ENCODE data around the gene CD40. TPM values are rescaled to one million over a fixed set of nuclear protein-coding genes. Genes with fewer than 3 reads are reported as not detected.

The CD40 gene
- total RNA-seq, 1 experiment from 2014 or later: not detected

DNA sequence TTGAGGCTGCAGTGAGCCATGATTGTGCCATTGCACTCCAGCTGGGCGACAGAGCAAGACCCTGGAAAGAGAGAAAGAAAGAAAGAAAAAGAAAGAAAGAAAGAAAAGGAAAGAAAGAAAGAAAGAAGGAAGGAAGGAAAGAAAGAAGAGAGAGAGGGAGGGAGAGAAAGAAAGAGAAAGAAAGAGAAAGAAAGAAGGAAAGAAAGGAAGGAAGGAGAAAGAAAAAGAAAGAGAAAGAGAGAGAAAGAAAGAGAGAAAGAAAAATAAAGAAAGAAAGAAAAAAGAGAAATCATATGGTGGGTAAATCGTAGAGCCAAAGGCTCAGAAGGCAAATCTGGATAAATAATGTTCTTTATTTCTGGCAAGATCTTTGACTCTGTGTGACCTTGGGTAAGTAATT is 53.4 kb downstream of the CD40 start:
- no peak for DNase-seq (ENCODE audit: low read depth)

DNA sequence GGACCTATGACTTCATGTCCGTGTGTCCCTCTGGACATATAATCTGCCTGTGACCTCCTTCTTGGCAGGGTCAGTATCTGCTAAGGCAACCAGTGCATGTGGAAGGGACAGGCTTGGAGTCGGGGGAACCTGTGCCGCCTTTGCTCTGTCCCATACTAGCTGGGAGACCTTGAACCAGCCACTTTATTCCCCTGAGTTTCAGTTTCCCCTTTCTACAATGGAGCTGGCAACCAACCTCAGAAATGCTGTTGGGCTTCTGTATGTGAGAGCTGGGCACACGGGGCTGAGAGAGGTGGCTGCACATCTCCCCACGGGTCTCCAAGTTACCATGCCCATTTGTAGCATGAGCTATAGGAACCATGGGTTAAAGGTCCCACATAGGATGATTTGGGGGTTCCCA is 53.8 kb downstream of the CD40 start:
- no peak for DNase-seq (ENCODE audit: low read depth)

DNA sequence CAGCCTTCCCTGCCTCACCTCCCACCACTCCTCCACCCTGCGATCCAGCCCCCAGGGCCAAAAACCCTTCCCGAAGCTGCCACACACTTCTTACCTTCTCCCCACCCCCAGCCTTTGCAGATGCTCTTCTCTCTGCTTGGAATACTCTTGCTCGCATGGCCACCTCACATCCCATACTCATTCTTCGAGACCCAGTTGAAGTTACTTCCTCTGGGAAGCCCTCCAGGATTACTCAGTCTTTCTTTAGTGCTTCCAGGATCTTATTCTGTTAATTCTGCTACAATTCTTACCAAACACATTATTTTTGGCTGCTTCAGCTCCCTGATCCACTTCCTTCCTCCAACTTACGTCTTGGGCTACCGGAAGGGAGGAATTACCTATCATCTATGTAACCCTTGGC is 54.3 kb downstream of the CD40 start:
- no peak for DNase-seq (ENCODE audit: low read depth)

DNA sequence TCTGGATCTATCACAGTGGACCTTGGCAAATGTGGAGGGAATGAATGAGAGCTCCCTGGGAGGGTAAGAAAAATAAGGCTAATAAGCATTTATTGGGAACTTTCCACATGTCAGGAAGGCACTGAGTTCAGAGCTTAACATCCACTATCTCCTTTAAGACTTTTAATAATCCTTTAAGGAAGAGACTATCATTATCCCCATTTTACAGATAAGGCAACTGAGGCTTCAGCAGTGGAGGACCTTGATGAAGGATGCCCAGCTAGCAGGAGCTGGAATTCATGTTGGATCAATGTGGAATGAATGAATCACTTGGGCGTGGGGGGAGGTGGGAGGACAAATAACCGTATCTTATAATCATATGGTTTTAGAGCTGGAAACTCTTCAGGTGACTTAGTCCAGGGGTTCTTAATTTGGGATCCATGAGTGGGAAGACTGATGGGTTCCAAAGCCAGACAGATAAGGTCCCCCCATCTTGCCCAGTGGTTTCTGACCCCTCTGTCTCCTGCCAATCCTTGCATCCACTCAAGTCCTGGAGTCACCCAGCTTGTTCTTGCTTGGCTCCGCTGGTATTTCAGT is 54.9 kb downstream of the CD40 start:
- no peak for DNase-seq (ENCODE audit: low read depth)

DNA sequence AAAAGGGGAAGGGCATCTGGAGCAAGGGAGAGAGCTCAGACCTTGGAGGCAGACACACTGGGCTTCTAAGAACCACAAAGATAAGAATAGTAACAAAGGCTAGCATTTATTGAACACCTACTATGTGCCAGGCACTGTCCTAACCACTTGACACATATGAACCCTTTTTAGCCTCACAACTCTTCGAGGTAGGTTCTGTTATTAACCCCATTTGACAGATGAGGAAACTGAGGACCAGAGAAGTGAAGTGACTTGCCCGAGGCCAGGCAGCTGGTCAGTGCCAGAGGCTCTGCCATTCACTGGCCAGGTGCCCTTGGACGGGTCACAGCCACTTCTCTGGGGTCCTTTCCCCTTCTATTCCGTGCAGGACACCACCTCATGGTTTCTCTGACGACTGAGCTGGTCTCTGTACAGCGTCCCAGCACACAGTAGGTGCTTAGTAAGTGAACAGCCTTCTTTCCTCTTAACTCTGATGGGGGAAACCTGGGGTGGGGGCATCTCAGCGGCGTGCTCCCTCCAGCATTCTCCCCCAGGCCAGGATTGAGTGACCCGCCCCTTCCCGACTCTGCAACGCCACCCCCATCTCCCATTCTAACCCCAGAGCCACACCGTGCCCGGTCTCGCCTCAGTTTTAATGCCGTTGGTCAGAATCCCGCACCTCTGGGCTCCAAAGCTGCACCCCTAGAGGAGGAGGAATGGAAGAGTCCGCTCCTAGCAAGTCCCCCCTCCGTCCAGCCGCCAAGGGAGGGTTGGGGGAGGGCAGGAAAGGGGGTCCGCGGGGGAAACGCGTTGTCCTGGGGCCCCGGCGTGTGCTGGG is 55.7 kb downstream of the CD40 start:
- DNase-seq (ENCODE audit: low read depth): no peak

DNA sequence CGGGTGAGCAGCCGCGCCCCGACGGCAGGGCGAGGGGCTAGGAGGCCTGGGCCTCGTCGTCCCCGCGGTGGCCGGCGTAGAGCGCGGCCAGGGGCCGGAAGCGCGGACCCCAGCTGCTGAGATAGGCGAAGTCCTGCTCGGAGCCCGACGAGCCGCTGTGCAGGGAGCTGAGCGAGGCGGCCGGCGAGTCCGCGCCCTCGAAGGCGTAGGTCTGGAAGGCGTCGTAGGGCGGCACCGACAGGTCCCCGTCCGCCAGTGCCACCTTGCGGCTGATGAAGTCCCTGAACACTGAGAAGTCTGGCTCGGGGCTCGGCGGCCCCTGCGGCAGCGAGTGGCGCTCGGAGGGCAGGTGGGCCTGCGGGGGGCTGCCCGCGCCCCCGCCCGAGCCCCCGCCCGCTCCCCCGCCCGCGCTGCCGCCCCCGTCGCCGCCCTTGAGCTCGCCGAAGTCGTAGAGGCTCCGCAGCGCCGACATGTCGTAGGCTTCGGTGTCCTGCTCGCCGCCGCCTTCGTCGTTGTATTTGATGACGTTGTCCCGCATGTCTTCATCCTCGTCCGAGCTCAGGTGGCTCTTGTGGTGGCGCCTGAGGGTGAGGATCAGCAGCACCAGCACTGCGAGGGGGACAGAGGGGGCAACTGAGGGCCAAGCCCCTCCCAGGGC is 56.5 kb downstream of the CD40 start:
- peak; percentile 19 for DNase-seq (ENCODE audit: low read depth)

DNA sequence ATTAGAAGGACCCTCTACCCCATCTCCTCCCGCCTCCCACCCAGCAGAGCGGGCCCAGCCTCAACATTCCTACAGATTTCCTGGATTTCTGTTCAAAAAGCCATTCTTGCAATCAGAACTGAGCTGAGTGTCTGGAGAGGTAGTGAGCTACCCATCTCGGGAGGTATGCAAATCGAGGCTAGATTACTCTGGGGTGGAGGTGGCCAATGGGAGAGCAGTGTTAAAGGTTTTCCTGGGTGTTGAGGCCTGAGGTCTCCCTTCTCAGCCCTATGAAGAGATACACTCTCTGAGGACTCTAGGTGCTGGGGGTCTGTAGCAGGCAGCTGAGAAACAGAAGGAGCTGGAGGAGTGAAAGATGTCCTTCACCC is 57.0 kb downstream of the CD40 start:
- DNase-seq (ENCODE audit: low read depth): no peak

DNA sequence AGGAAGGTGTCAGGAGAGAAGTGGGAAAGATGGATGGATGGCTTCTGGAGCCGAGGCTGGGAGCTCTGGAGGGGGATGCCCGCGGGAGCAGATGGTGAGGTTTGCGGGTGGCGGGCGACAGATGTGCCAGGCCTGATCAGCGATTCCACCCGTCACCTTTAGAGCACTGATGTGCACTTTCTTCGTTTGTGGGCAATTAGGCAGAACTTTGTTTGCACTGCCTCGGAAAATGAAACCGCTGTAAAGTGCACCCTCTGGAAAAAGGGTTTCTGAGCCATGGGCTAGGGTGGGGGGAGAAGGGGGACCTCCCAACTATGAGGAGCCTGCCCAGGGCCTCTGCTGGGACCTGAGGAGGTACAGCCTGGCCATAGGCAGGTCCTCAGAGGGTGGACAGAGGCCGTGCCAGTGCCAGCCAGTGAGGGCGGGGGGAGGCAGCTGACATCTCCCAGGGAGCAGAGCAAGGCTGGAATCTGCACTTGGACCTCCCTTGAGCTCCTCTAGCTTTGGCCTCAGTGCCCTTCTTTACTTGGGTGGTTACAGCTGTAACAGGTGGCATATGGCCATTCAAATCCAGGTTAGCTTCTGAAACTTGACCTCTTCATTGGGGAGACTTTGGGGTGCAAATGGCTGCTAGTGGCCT is 58.7 kb downstream of the CD40 start:
- DNase-seq (ENCODE audit: low read depth): no peak

DNA sequence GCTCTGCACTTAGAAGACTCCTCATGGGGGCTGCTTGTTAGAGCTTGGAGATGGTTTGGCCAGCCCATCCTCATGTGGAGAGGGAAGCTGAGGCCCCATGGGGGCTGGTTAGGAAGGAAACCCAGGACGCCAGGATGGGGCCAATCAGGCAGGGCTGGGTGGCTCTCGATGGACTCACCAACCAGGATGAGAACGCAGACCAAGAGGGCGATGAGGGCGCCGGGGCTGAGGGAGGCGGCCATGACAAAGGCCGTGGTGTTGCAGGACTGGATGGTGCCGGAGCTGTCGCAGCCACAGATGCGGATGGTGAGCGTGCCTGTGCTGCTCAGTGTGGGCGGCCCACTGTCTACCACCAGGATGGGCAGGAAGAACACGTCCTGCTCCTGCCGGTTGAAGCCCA is 59.7 kb downstream of the CD40 start:
- DNase-seq (ENCODE audit: low read depth): no peak

DNA sequence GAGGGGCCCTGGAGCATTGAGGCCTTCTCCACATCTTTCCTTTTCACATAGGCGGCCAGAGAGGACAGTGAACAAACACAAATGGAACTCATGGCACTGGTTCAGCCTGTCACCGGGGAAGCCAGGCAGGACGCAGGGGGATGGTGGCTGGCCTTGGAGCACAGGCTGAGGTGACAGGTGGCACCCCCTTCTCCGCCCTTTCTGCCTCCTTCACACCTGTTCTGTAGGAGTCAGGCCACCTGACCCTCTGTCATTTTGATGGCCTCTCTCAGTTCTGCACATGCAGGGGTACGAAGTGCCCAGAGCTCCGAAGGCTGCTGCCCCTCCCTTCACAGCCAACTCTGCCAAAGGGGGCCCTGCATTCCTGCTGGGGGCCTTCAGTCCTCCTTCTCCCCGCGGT is 60.8 kb downstream of the CD40 start:
- no peak for DNase-seq (ENCODE audit: low read depth)

Other genes starting within 250 kb of the CD40 start
- gene ZSWIM1, start 237.1 kb upstream of the CD40 start, total RNA-seq (2014; rRNA removed; shearing (Covaris generic)): 8.1 and 13.8 TPM in 2 replicates
- 0.33 and 0.34 TPM in 2 replicates for gene SPATA25, start 230.7 kb upstream of the CD40 start, total RNA-seq (2014; rRNA removed; shearing (Covaris generic))
- gene NEURL2, start 227.1 kb upstream of the CD40 start, total RNA-seq (2014; rRNA removed; shearing (Covaris generic)): 1.3 and 2.1 TPM in 2 replicates
- gene CTSA, start 227.0 kb upstream of the CD40 start, total RNA-seq (2014; rRNA removed; shearing (Covaris generic)): 84.1 and 115 TPM in 2 replicates
- gene PLTP, start 206.2 kb upstream of the CD40 start, total RNA-seq (2014; rRNA removed; shearing (Covaris generic)): 0.16 TPM in 1 of 2 replicates, not detected in the other
- gene PCIF1, start 183.6 kb upstream of the CD40 start, total RNA-seq (2014; rRNA removed; shearing (Covaris generic)): 12.4 and 17.7 TPM in 2 replicates
- gene ZNF335, start 146.1 kb upstream of the CD40 start, total RNA-seq (2014; rRNA removed; shearing (Covaris generic)): 13.6 and 18.0 TPM in 2 replicates
- gene MMP9, start 109.4 kb upstream of the CD40 start, total RNA-seq (2014; rRNA removed; shearing (Covaris generic)): 19.4 and 24.4 TPM in 2 replicates
- gene SLC12A5, start 89.1 kb upstream of the CD40 start, total RNA-seq (2014; rRNA removed; shearing (Covaris generic)): 1.3 and 5.1 TPM in 2 replicates
- 20.4 and 24.7 TPM in 2 replicates for gene NCOA5, start 28.4 kb upstream of the CD40 start, total RNA-seq (2014; rRNA removed; shearing (Covaris generic))
- not detected in 2 replicates for gene CDH22, start 190.2 kb downstream of the CD40 start, total RNA-seq (2014; rRNA removed; shearing (Covaris generic))

Measured in HT1080 (cell line).